WTC11 (cell line): Measurements from ENCODE around the gene SLC19A1. TPM values are rescaled to one million over a fixed set of nuclear protein-coding genes. Genes with fewer than 3 reads are reported as not detected.

Experiments used
- ATAC-seq: fragments of 200-7000 bp; cut with Tn5 transposase; 2 replicates; pipeline ENCODE4 v1.10.0; 2021; ENCODE audit warnings: mild to moderate bottlenecking, moderate library complexity
- CTCF ChIA-PET: fragments of 300-600 bp; sonication (Branson Sonifier 250); formaldehyde crosslinking; loops from one replicate; lab custom pipeline; 2021; ENCODE audit warnings: antibody characterized with exemption; lab: Charles Lee
- POLR2A ChIA-PET: fragments of 350-600 bp; sonication (Branson Sonifier 250); formaldehyde crosslinking; loops from one replicate; lab custom pipeline; 2021; ENCODE audit warnings: antibody characterized with exemption; lab: Charles Lee
- DNase-seq: peaks from one replicate; pipeline ENCODE4 v3.0.0; 2021; ENCODE audit warnings: low spot score
- H3K27ac Mint-ChIP-seq: 2 replicates; pipeline ENCODE4 v1.8.0; 2021; ENCODE audit warnings: mixed read lengths
- H3K27me3 Mint-ChIP-seq: 2 replicates; pipeline ENCODE4 v1.8.0; 2021; ENCODE audit warnings: low read depth, mild to moderate bottlenecking, moderate library complexity, mixed read lengths
- H3K36me3 Mint-ChIP-seq: 2 replicates; pipeline ENCODE4 v1.8.0; 2021; ENCODE audit warnings: mixed read lengths
- H3K4me1 Mint-ChIP-seq: 2 replicates; pipeline ENCODE4 v1.8.0; 2022; ENCODE audit warnings: mixed read lengths
- H3K4me3 Mint-ChIP-seq: 2 replicates; pipeline ENCODE4 v1.8.0; 2021; ENCODE audit warnings: mild to moderate bottlenecking, moderate library complexity, mixed read lengths
- H3K9me3 Mint-ChIP-seq: 2 replicates; pipeline ENCODE4 v1.8.0; 2021; ENCODE audit warnings: mixed read lengths
- ATF1 ChIP-seq: sonication (generic); formaldehyde crosslinking; IDR thresholded peaks from 2 replicates; pipeline ENCODE4 v1.8.1; 2023; ENCODE audit warnings: mild to moderate bottlenecking, moderate library complexity, missing genetic modification reagents
- GABPB1 ChIP-seq: sonication (generic); formaldehyde crosslinking; IDR thresholded peaks from 2 replicates; pipeline ENCODE4 v1.8.1; 2023; ENCODE audit warnings: mild to moderate bottlenecking, missing genetic modification reagents
- IRF1 ChIP-seq: sonication (generic); formaldehyde crosslinking; IDR thresholded peaks from 2 replicates; pipeline ENCODE4 v1.8.0; 2023; ENCODE audit warnings: missing genetic modification reagents
- MAX ChIP-seq: sonication (generic); formaldehyde crosslinking; IDR thresholded peaks from 2 replicates; pipeline ENCODE4 v1.8.0; 2022; ENCODE audit warnings: mild to moderate bottlenecking, missing genetic modification reagents
- NR1H2 ChIP-seq: sonication (generic); formaldehyde crosslinking; IDR thresholded peaks from 2 replicates; pipeline ENCODE4 v1.9.0; 2021; ENCODE audit warnings: mild to moderate bottlenecking, moderate library complexity, missing genetic modification reagents
- NR3C1 ChIP-seq: sonication (generic); formaldehyde crosslinking; conservative IDR thresholded peaks from 2 replicates; pipeline ENCODE4 v1.8.1; 2023; ENCODE audit warnings: low read depth, mild to moderate bottlenecking, missing genetic modification reagents
- SMAD3 ChIP-seq: sonication (generic); formaldehyde crosslinking; IDR thresholded peaks from 2 replicates; pipeline ENCODE4 v1.8.0; 2022; ENCODE audit warnings: missing genetic modification reagents, mild to moderate bottlenecking, borderline replicate concordance
- SP1 ChIP-seq: sonication (generic); formaldehyde crosslinking; conservative IDR thresholded peaks from 2 replicates; pipeline ENCODE4 v1.8.1; 2022; ENCODE audit warnings: missing genetic modification reagents
- TCF7 ChIP-seq: sonication (generic); formaldehyde crosslinking; IDR thresholded peaks from 2 replicates; pipeline ENCODE4 v1.8.0; 2022; ENCODE audit warnings: mild to moderate bottlenecking, low read depth, missing genetic modification reagents, moderate library complexity
- ZNF416 ChIP-seq: fragments of 250-450 bp; sonication (Bioruptor Pico); IDR thresholded peaks from 2 replicates; pipeline ENCODE4 v1.9.0; 2021; ENCODE audit warnings: mild to moderate bottlenecking, inconsistent platforms
- total RNA-seq: library from RNA; stranded (reverse); gene quantifications from 3 replicates; pipeline ENCODE4 v1.2.3, GENCODE V29; 2021
- TF ChIP-seq, protein P1 (sequence below): fragments of 250-450 bp; sonication (Bioruptor Pico); IDR thresholded peaks from 2 replicates; pipeline ENCODE4 v1.9.0; 2021; ENCODE audit warnings: mild to moderate bottlenecking, borderline replicate concordance
- TF ChIP-seq, protein P2 (sequence below): fragments of 250-450 bp; sonication (Bioruptor Pico); IDR thresholded peaks from 2 replicates; pipeline ENCODE4 v1.9.0; 2021; ENCODE audit warnings: mild to moderate bottlenecking
- TF ChIP-seq, protein P3 (sequence below): sonication (generic); formaldehyde crosslinking; IDR thresholded peaks from 2 replicates; pipeline ENCODE4 v1.8.1; 2022; ENCODE audit warnings: low read depth, mild to moderate bottlenecking, moderate library complexity, missing genetic modification reagents, borderline replicate concordance
- TF ChIP-seq, protein P4 (sequence below): sonication (generic); formaldehyde crosslinking; conservative IDR thresholded peaks from 2 replicates; pipeline ENCODE4 v1.8.1; 2022; ENCODE audit warnings: mild to moderate bottlenecking, missing genetic modification reagents

Gene SLC19A1
- total RNA-seq, 1 experiment from 2014 or later, result 29.8 TPM

DNA sequence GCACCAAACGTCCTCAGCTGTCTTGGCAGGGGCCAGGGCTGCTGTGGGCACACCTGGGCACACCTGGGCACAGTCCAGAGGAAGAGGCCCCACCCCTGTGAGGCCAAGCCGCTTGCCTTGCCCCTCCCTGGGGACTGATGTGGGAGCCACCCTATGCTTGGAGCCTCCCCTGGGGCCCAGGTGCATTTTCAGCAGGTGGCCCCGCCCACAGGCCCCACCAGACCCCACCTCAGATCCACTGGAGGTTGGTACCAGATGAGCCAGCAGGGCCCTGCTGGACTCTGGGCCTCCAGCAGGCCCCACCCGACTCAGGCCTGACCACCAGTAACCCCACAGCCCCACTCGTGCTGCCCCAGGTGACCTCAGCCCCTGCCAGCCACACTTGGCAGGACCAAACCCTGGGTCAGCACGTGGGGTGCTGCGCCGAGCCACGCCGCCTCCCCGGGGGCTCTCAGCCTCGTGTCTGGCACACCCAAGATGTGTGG lies 8.8 kb downstream of the SLC19A1 start (continued):
- TF ChIP-seq, protein P1, sequence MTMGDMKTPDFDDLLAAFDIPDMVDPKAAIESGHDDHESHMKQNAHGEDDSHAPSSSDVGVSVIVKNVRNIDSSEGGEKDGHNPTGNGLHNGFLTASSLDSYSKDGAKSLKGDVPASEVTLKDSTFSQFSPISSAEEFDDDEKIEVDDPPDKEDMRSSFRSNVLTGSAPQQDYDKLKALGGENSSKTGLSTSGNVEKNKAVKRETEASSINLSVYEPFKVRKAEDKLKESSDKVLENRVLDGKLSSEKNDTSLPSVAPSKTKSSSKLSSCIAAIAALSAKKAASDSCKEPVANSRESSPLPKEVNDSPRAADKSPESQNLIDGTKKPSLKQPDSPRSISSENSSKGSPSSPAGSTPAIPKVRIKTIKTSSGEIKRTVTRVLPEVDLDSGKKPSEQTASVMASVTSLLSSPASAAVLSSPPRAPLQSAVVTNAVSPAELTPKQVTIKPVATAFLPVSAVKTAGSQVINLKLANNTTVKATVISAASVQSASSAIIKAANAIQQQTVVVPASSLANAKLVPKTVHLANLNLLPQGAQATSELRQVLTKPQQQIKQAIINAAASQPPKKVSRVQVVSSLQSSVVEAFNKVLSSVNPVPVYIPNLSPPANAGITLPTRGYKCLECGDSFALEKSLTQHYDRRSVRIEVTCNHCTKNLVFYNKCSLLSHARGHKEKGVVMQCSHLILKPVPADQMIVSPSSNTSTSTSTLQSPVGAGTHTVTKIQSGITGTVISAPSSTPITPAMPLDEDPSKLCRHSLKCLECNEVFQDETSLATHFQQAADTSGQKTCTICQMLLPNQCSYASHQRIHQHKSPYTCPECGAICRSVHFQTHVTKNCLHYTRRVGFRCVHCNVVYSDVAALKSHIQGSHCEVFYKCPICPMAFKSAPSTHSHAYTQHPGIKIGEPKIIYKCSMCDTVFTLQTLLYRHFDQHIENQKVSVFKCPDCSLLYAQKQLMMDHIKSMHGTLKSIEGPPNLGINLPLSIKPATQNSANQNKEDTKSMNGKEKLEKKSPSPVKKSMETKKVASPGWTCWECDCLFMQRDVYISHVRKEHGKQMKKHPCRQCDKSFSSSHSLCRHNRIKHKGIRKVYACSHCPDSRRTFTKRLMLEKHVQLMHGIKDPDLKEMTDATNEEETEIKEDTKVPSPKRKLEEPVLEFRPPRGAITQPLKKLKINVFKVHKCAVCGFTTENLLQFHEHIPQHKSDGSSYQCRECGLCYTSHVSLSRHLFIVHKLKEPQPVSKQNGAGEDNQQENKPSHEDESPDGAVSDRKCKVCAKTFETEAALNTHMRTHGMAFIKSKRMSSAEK, result no peak
- TF ChIP-seq ZNF416 (CRISPR knock-in tag), result no peak
- TF ChIP-seq ATF1, result no peak
- no peak for TF ChIP-seq GABPB1 (CRISPR knock-in tag)
- TF ChIP-seq NR3C1 (CRISPR knock-in tag), result no peak
- TF ChIP-seq, protein P2, sequence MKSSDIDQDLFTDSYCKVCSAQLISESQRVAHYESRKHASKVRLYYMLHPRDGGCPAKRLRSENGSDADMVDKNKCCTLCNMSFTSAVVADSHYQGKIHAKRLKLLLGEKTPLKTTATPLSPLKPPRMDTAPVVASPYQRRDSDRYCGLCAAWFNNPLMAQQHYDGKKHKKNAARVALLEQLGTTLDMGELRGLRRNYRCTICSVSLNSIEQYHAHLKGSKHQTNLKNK (CRISPR knock-in tag), result no peak
- TF ChIP-seq, all 79 proteins: peak for 0

GRCh38 chr21:45532826-45533360 lies 9.3 kb downstream of the SLC19A1 start:
- Mint-ChIP-seq H3K27ac (no peak overlapping the region), H3K9me3 (no peaks in the 10 kb centered on the region), H3K4me1 (no peaks in the 10 kb centered on the region), H3K4me3 (no peak overlapping the region), H3K27me3 (no peaks in the 10 kb centered on the region)
- peak; percentile 8 for DNase-seq
- ATAC-seq, result no peak
- POLR2A ChIA-PET, result no interaction called here
- TF ChIP-seq, protein P3, sequence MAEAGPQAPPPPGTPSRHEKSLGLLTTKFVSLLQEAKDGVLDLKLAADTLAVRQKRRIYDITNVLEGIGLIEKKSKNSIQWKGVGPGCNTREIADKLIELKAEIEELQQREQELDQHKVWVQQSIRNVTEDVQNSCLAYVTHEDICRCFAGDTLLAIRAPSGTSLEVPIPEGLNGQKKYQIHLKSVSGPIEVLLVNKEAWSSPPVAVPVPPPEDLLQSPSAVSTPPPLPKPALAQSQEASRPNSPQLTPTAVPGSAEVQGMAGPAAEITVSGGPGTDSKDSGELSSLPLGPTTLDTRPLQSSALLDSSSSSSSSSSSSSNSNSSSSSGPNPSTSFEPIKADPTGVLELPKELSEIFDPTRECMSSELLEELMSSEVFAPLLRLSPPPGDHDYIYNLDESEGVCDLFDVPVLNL (CRISPR knock-in tag), result no peak
- TF ChIP-seq TCF7 (CRISPR knock-in tag), result no peak
- no peak for TF ChIP-seq NR3C1 (CRISPR knock-in tag)
- no peak for TF ChIP-seq SP1 (CRISPR knock-in tag)
- TF ChIP-seq GABPB1 (CRISPR knock-in tag), result no peak
- TF ChIP-seq MAX (CRISPR knock-in tag), result no peak
- no peak for TF ChIP-seq NR1H2 (CRISPR knock-in tag)
- no peak for TF ChIP-seq IRF1
- TF ChIP-seq, protein P4, sequence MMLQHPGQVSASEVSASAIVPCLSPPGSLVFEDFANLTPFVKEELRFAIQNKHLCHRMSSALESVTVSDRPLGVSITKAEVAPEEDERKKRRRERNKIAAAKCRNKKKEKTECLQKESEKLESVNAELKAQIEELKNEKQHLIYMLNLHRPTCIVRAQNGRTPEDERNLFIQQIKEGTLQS (CRISPR knock-in tag), result no peak
- no peak for TF ChIP-seq SMAD3 (CRISPR knock-in tag)
- TF ChIP-seq, all 79 proteins: peak for 0
- CTCF ChIA-PET, result interaction anchor here (1.1 kb wide), 1 partner anchor 224 kb away, joined by 3 read pairs; no protein-coding TSS in a partner anchor
- peaks cover 17% of the 10 kb centered on the region for H3K36me3 Mint-ChIP-seq
